ENCODE measurements around the gene LCN1. TPM values are rescaled to one million over a fixed set of nuclear protein-coding genes. Genes with fewer than 3 reads are reported as not detected.

Gene LCN1
- polyA plus RNA-seq, 6 donors from 2014 or later: not detected

GRCh38 chr9:135482015-135482754 is 39.1 kb upstream of the LCN1 start:
- no peaks in the 10 kb centered on the region for H3K9me3 Mint-ChIP-seq
- no peak overlapping the region for H3K27ac Mint-ChIP-seq
- peaks cover 3 to 11% (median 5%) of the 10 kb centered on the region in 3 donors for H3K4me1 Mint-ChIP-seq
- ATAC-seq (ENCODE audit: low read depth in 2 of 2) (no peak), DNase-seq (no peak)
- H3K4me3 Mint-ChIP-seq: peak overlapping the region in 5 of 8 donors; percentile 25 to 78 (median 62)
- peaks cover 0 to 35% (median 15%) of the 10 kb centered on the region in 3 donors for H3K27me3 Mint-ChIP-seq
- peaks cover 0 to 5% of the 10 kb centered on the region in 2 donors for H3K36me3 Mint-ChIP-seq

GRCh38 chr9:135484460-135485277 is 36.6 kb upstream of the LCN1 start:
- Mint-ChIP-seq H3K9me3 (no peaks in the 10 kb centered on the region), H3K27me3 (peaks cover 0 to 20% (median 4%) of the 10 kb centered on the region in 3 donors), H3K4me3 (no peak overlapping the region), H3K27ac (no peak overlapping the region), H3K36me3 (peaks cover 0 to 5% of the 10 kb centered on the region in 2 donors), H3K4me1 (peaks cover 0 to 5% (median 0%) of the 10 kb centered on the region in 3 donors)
- ATAC-seq (ENCODE audit: low read depth in 2 of 2) (no peak), DNase-seq (no peak)

DNA sequence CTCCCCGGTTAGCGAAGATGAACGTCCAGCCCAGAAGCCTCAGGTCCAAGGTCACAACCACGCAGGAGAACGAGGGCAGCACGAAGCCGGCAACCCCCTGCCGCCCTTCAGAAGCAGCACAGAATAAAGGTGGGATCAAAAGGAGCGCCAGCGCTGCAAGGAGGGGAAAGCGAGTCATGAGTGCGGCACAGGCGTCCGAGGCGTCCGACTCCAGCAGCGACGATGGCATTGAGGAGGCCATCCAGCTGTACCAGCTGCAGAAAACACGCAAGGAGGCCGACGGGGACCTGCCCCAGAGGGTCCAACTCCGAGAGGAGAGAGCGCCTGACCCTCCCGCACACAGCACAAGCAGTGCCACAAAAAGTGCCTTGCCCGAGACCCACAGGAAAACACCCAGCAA is 35.9 kb upstream of the LCN1 start:
- ATAC-seq (ENCODE audit: low read depth in 2 of 2): no peak
- peaks cover 0 to 5% of the 10 kb centered on the region in 2 donors for H3K36me3 Mint-ChIP-seq
- no peaks in the 10 kb centered on the region for H3K9me3 Mint-ChIP-seq
- no peak overlapping the region for H3K27ac Mint-ChIP-seq
- peaks cover 0 to 5% (median 0%) of the 10 kb centered on the region in 3 donors for H3K4me1 Mint-ChIP-seq
- no peak overlapping the region for H3K4me3 Mint-ChIP-seq
- DNase-seq: no peak
- H3K27me3 Mint-ChIP-seq: peaks cover 0 to 20% (median 4%) of the 10 kb centered on the region in 3 donors

DNA sequence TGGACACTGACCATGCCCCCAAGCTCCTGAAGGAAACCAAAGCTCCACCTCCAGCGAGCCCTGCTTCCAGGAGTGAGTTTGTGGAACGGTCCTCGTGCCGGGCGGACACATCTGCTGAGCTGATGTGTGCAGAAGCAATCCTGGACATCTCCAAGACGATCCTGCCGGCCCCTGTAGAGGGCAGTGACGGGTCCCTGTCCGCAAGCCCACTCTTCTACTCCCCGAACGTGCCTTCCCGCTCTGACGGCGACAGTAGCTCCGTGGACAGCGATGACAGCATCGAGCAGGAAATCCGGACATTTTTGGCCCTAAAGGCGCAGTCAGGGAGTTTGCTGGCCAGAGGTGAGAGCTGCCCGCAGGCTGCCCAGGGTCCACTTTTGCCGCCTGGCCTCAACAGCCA is 35.4 kb upstream of the LCN1 start:
- H3K27me3 Mint-ChIP-seq: peaks cover 0 to 20% (median 4%) of the 10 kb centered on the region in 3 donors
- no peak overlapping the region for H3K27ac Mint-ChIP-seq
- peaks cover 0 to 5% of the 10 kb centered on the region in 2 donors for H3K36me3 Mint-ChIP-seq
- no peak overlapping the region for H3K4me3 Mint-ChIP-seq
- DNase-seq: no peak
- ATAC-seq (ENCODE audit: low read depth in 2 of 2): no peak
- H3K9me3 Mint-ChIP-seq: no peaks in the 10 kb centered on the region
- peaks cover 0 to 4% (median 0%) of the 10 kb centered on the region in 3 donors for H3K4me1 Mint-ChIP-seq

DNA sequence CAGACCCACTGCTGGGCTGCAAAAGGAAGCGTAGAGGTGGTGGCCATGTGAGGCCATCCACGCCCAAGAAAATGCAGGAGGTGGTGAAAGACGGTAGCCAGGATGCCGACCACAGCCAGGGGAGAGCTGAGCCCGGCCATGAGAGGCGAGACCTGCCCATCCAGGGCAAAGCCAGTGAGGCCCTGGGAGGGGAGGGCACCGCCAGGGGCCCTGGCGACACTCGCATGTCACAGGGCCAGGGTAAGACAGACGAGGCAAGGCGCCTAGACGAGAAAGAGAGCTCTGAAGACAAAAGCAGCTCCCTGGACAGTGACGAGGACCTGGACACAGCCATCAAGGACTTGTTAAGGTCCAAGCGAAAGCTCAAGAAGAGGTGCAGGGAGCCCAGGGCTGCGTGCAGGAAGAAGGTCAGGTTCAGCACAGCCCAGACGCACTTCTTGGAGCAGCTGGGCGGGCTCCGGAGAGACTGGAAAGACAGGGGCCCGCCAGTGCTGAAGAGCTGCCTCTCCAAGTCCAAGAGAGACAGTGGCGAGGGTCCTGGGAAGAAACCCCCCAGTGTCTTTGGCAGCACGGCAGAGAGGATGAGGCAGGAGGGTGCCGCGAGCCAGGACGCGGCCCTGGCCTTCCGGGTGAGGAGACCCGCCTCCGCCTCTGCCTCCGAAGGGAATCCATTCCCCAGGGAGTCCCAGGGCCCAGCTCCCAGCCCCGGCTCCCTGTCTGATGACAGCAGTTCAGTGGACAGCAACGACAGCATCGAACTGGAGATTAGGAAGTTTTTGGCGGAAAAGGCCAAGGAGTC is 34.8 kb upstream of the LCN1 start:
- no peak for DNase-seq
- no peak overlapping the region for H3K27ac Mint-ChIP-seq
- no peaks in the 10 kb centered on the region for H3K4me1 Mint-ChIP-seq
- peaks cover 0 to 20% (median 4%) of the 10 kb centered on the region in 3 donors for H3K27me3 Mint-ChIP-seq
- no peak overlapping the region for H3K4me3 Mint-ChIP-seq
- no peak for ATAC-seq (ENCODE audit: low read depth in 2 of 2)
- peaks cover 0 to 5% of the 10 kb centered on the region in 2 donors for H3K36me3 Mint-ChIP-seq
- no peaks in the 10 kb centered on the region for H3K9me3 Mint-ChIP-seq

GRCh38 chr9:135487281-135488012 is 33.8 kb upstream of the LCN1 start:
- Mint-ChIP-seq H3K9me3 (no peaks in the 10 kb centered on the region), H3K27ac (no peak overlapping the region)
- no peak for ATAC-seq (ENCODE audit: low read depth in 2 of 2)

GRCh38 chr9:135488013-135488330 is 33.3 kb upstream of the LCN1 start:
- ATAC-seq (ENCODE audit: low read depth in 2 of 2) (no peak), DNase-seq (no peak)
- H3K9me3 Mint-ChIP-seq: no peaks in the 10 kb centered on the region
- H3K27me3 Mint-ChIP-seq: peaks cover 0 to 11% (median 0%) of the 10 kb centered on the region in 3 donors
- no peaks in the 10 kb centered on the region for H3K4me1 Mint-ChIP-seq
- H3K36me3 Mint-ChIP-seq: peaks cover 0 to 5% of the 10 kb centered on the region in 2 donors
- H3K27ac Mint-ChIP-seq: no peak overlapping the region
- H3K4me3 Mint-ChIP-seq: no peak overlapping the region

More at GRCh38 chr9:135487281-135488012, 33.8 kb upstream of the LCN1 start:
- peaks cover 0 to 5% of the 10 kb centered on the region in 2 donors for H3K36me3 Mint-ChIP-seq
- no peaks in the 10 kb centered on the region for H3K4me1 Mint-ChIP-seq
- H3K27me3 Mint-ChIP-seq: peaks cover 0 to 14% (median 0%) of the 10 kb centered on the region in 3 donors
- H3K4me3 Mint-ChIP-seq: no peak overlapping the region
- DNase-seq: no peak

DNA sequence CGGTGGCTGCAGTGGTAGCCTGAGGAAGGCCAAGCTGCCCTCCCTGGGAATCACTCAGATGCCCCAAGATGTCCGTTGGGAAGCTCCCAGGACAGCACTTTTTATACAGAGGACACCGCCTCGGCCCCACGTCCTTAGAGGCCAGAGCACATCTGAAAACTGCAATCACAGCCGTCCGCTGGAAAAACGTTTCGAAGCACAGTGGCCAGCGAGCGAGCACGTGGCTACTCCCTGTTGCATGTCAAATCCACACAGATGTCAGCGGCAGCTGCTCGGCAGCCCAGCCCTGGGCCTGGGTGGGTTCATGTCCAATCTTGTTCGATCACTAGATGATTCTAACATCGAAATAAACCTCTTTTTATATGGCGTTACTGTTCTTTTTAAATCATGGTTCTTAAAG is 32.7 kb upstream of the LCN1 start:
- ATAC-seq (ENCODE audit: low read depth in 2 of 2) (no peak), DNase-seq (no peak)
- H3K27me3 Mint-ChIP-seq: peaks cover 0 to 11% (median 0%) of the 10 kb centered on the region in 3 donors
- H3K4me1 Mint-ChIP-seq: no peaks in the 10 kb centered on the region
- H3K36me3 Mint-ChIP-seq: peaks cover 0 to 5% of the 10 kb centered on the region in 2 donors
- no peak overlapping the region for H3K27ac Mint-ChIP-seq
- no peak overlapping the region for H3K4me3 Mint-ChIP-seq
- H3K9me3 Mint-ChIP-seq: no peaks in the 10 kb centered on the region

DNA sequence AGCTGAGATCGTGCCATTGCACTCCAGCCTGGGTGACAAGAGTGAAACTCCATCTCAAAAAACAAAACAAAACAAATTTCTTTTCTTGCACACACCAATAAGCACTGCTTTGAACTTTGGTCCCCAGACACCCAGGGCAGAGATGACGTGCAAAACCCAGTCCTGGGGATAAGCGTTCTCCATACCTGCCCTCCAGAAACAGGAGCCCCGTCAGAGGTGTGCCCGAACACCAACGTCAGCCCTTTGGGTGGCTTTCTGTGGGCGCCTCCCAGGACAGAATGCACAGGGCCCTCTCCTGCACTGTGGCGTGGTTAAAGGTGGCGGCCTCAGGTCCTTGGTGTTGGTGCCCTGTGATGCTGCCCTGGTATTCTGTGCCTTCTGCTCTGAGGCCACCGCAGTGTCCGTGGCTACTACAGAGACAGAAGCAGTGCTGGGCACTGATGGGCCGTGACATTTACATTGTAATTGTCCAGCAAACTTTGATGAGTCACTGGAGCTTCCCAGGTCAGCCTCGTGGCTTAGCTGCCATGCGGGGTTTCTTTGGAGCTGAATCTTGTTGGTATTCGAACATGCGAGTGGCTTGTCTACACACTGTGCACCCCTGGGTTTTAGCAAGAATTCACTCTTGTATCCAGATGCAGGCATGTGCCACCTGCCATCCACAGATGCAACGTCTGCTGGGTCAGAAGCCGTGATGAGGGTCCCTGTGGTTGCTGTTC is 31.9 kb upstream of the LCN1 start:
- peaks cover 0 to 11% (median 0%) of the 10 kb centered on the region in 3 donors for H3K27me3 Mint-ChIP-seq
- H3K36me3 Mint-ChIP-seq: peaks cover 0 to 5% of the 10 kb centered on the region in 2 donors
- ATAC-seq (ENCODE audit: low read depth in 2 of 2) (no peak), DNase-seq (no peak)
- no peak overlapping the region for H3K27ac Mint-ChIP-seq
- no peaks in the 10 kb centered on the region for H3K9me3 Mint-ChIP-seq
- H3K4me1 Mint-ChIP-seq: no peaks in the 10 kb centered on the region
- no peak overlapping the region for H3K4me3 Mint-ChIP-seq

DNA sequence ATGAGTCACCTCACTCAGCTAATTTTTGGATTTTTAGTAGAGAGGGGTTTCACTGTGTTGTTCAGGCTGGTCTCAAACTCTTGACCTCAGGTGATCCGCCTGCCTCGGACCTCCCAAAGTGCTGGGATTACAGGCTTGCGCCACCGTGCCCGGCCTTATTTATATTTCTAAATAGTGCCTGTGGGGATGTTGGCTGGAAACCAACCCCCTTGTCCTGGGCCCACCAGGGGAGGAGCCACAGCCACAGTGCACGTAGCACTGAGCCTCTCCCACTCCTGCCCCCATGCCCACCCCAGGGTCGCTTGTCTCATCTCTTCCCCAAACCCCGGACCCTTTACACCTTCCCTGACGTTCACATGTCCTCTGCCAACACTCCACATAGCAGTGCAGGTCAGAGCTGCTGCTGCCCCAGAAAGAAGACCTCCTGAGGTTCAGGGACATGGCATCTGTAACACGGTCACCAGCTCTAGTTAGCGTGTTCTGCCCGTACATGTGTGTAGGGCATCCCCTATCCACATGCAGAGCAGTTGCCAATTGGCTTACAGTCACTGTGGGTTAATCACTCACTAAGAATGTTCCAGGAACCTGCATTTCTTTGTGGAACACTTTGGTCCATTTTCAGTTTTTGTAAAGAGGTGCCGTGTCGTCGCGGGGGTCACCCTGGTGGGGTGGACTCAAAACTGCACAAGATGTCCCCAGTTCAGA is 30.9 kb upstream of the LCN1 start:
- H3K9me3 Mint-ChIP-seq: no peaks in the 10 kb centered on the region
- DNase-seq (no peak), ATAC-seq (ENCODE audit: low read depth in 2 of 2) (no peak)
- H3K36me3 Mint-ChIP-seq: peaks cover 0 to 1% of the 10 kb centered on the region in 2 donors
- H3K4me1 Mint-ChIP-seq: no peaks in the 10 kb centered on the region
- H3K27ac Mint-ChIP-seq: no peak overlapping the region
- no peak overlapping the region for H3K4me3 Mint-ChIP-seq
- peaks cover 0 to 9% (median 0%) of the 10 kb centered on the region in 3 donors for H3K27me3 Mint-ChIP-seq

DNA sequence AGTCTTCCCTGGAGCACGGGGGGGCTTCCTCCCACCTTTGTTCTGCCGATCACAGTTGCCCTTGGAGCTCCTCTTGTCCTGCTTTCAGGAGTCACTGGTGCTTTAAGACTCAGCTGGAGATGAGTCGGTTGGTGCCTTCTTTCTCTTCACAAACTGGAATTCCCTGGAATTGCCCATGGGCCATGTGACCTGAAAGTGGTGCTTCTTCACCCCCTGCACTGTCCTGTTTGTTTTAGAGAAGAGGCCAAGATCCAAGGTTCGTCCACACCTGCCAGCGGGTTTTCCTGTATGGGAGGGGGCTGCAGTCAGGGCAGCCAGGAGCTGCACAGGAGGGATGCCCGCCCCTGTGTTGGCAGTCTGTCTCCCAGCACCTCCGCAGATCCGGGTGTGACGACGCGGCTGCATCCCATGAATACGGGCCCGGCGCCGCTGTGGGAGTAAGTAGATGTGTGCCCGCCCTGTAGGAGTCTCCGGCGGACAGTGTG is 30.2 kb upstream of the LCN1 start:
- ATAC-seq (ENCODE audit: low read depth in 2 of 2): no peak
- H3K4me1 Mint-ChIP-seq: no peaks in the 10 kb centered on the region
- H3K4me3 Mint-ChIP-seq: no peak overlapping the region
- H3K27me3 Mint-ChIP-seq: peaks cover 0 to 8% (median 0%) of the 10 kb centered on the region in 3 donors
- no peak for DNase-seq
- no peaks in the 10 kb centered on the region for H3K36me3 Mint-ChIP-seq
- H3K27ac Mint-ChIP-seq: no peak overlapping the region
- H3K9me3 Mint-ChIP-seq: no peaks in the 10 kb centered on the region

GRCh38 chr9:135491764-135492163 is 29.5 kb upstream of the LCN1 start:
- Mint-ChIP-seq H3K27ac (no peak overlapping the region), H3K4me1 (no peaks in the 10 kb centered on the region), H3K9me3 (no peaks in the 10 kb centered on the region), H3K36me3 (no peaks in the 10 kb centered on the region), H3K27me3 (peaks cover 0 to 8% (median 0%) of the 10 kb centered on the region in 3 donors), H3K4me3 (no peak overlapping the region)
- ATAC-seq (ENCODE audit: low read depth in 2 of 2) (no peak), DNase-seq (no peak)

Measured in naive B cell (primary cell).